ENCODE measurements around the gene ARRDC4. TPM values are rescaled to one million over a fixed set of nuclear protein-coding genes. Genes with fewer than 3 reads are reported as not detected.

Gene ARRDC4
- total RNA-seq, 1 experiment from 2014 or later: 3.2 TPM

DNA sequence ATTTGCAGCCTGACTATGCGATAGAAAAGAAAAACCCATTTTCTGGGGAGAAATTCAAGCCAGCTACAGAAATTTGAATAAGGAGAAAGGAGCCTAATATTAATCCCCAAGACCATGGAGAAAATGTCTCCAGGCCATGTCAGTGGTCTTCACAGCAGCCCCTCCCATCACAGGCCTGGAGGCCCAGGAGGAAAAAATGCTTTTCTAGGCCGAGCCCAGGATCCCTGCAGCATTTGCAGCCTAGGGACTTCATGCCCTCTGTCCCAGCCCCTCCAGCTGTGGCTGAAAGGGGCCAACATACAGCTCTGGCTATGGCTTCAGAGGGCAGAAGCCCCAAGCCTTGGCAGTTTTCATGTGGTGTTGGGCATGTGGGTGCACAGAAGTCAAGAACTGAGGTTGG lies 26.3 kb downstream of the ARRDC4 start:
- H3K36me3 ChIP-seq (ENCODE audit: control insufficient read depth, insufficient read depth, low read length): no peaks in the 10 kb centered on the region
- Mint-ChIP-seq H3K9me3 (ENCODE audit: unreplicated experiment) (peaks cover 30% of the 10 kb centered on the region), H3K4me3 (ENCODE audit: unreplicated experiment) (no peak overlapping the region), H3K4me1 (ENCODE audit: low read depth, unreplicated experiment) (no peaks in the 10 kb centered on the region), H3K36me3 (ENCODE audit: insufficient read depth, unreplicated experiment) (no peaks in the 10 kb centered on the region), H3K27ac (ENCODE audit: unreplicated experiment) (no peak overlapping the region), H3K27me3 (ENCODE audit: insufficient read depth, unreplicated experiment) (no peaks in the 10 kb centered on the region)
- H3K27me3 ChIP-seq (replicated peaks; ENCODE audit: control insufficient read depth, insufficient read depth, low read length): no peaks in the 10 kb centered on the region
- no TSS peak for BruUV-seq (replicated peaks)
- intact Hi-C loops (cut with micrococcal nuclease; ENCODE audit: unreplicated experiment): no loop called here
- TF ChIP-seq, protein P1, sequence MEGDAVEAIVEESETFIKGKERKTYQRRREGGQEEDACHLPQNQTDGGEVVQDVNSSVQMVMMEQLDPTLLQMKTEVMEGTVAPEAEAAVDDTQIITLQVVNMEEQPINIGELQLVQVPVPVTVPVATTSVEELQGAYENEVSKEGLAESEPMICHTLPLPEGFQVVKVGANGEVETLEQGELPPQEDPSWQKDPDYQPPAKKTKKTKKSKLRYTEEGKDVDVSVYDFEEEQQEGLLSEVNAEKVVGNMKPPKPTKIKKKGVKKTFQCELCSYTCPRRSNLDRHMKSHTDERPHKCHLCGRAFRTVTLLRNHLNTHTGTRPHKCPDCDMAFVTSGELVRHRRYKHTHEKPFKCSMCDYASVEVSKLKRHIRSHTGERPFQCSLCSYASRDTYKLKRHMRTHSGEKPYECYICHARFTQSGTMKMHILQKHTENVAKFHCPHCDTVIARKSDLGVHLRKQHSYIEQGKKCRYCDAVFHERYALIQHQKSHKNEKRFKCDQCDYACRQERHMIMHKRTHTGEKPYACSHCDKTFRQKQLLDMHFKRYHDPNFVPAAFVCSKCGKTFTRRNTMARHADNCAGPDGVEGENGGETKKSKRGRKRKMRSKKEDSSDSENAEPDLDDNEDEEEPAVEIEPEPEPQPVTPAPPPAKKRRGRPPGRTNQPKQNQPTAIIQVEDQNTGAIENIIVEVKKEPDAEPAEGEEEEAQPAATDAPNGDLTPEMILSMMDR (IDR thresholded peaks at IDR 0.05; ENCODE audit: insufficient read depth in 1 of 2, low read depth in 1 of 2, low read length in 1 of 2, severe bottlenecking in 1 of 2, unreplicated experiment in 1 of 2): no peak
- ChIA-PET POLR2A (no interaction called here), CTCF (no interaction called here)
- DNase-seq: no peak
- no peaks in the 10 kb centered on the region for H3K4me1 ChIP-seq
- peaks cover 4% of the 10 kb centered on the region; the same call in 1 of the 2 replicates for H3K9me3 ChIP-seq
- H3K4me3 ChIP-seq (ENCODE audit: low read depth, low read length): no peak overlapping the region

DNA sequence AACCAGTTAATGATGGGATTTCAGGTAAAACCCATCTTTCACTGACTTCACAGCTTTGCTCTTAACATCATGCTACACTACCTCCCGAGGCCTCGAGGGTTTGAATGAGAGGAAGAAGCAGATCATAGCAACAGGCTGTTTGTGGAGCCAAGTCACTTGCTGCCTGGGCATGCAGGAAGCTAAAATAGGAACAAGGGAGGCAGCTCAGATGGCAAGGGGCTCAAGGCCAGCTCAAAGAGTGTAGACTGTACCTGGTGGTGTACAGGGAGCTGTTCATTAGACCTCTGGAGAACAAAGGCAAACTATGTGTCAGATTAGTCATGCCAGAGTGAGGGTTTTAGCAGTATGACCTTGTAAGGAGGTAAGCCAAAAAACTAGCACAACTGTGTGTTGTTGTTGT lies 28.8 kb downstream of the ARRDC4 start:
- H3K36me3 ChIP-seq (ENCODE audit: control insufficient read depth, insufficient read depth, low read length): no peaks in the 10 kb centered on the region
- no peak for DNase-seq
- H3K27ac Mint-ChIP-seq (ENCODE audit: unreplicated experiment): no peak overlapping the region
- H3K4me3 Mint-ChIP-seq (ENCODE audit: unreplicated experiment): no peak overlapping the region
- no peaks in the 10 kb centered on the region for H3K4me1 Mint-ChIP-seq (ENCODE audit: low read depth, unreplicated experiment)
- no TSS peak for BruUV-seq (replicated peaks)
- no peak overlapping the region for H3K4me3 ChIP-seq (ENCODE audit: low read depth, low read length)
- H3K27me3 ChIP-seq (replicated peaks; ENCODE audit: control insufficient read depth, insufficient read depth, low read length): no peaks in the 10 kb centered on the region
- H3K9me3 ChIP-seq: peaks cover 4% of the 10 kb centered on the region; the same call in 1 of the 2 replicates
- H3K27me3 Mint-ChIP-seq (ENCODE audit: insufficient read depth, unreplicated experiment): no peaks in the 10 kb centered on the region
- intact Hi-C loops (cut with micrococcal nuclease; ENCODE audit: unreplicated experiment): no loop called here
- ChIA-PET POLR2A (no interaction called here), CTCF (no interaction called here)
- TF ChIP-seq, protein P1 (IDR thresholded peaks at IDR 0.05; ENCODE audit: insufficient read depth in 1 of 2, low read depth in 1 of 2, low read length in 1 of 2, severe bottlenecking in 1 of 2, unreplicated experiment in 1 of 2): no peak
- H3K9me3 Mint-ChIP-seq (ENCODE audit: unreplicated experiment): peaks cover 30% of the 10 kb centered on the region
- H3K36me3 Mint-ChIP-seq (ENCODE audit: insufficient read depth, unreplicated experiment): no peaks in the 10 kb centered on the region
- 0 out of 2 replicates have a peak, but pooled peaks cover 7% of the 10 kb centered on the region for H3K4me1 ChIP-seq

DNA sequence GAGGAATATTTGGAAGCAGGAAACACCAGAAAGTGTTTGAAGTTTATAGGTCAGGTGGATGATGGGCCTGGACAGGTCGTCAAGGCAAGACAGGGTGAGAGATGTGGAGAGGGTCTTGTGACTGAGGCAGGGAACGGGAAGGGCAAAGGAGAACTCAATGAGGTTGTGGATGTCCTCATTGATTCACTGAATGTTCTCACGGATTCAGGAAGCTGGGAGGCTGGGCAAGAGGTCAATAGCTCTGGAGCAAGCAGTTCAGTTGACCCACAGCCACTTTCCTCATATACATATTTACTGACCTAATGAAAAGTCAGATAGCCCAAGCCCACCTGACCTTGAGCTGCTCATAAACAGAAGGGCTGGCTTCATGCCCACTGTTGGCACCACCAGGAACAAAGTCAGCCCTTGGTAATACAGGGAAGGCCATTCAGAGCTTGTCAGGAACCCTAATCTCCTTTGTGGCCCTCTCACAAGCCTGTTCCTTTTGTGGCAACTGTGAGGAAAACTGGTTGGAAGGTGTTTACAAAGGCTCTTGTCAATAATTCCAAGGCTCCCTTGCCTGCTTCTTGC lies 31.6 kb downstream of the ARRDC4 start:
- POLR2A ChIA-PET: no interaction called here

More for the DNA sequence above, 31.6 kb downstream of the ARRDC4 start:
- intact Hi-C loops (cut with micrococcal nuclease; ENCODE audit: unreplicated experiment): no loop called here
- H3K9me3 Mint-ChIP-seq (ENCODE audit: unreplicated experiment): peaks cover 19% of the 10 kb centered on the region
- H3K4me3 ChIP-seq (ENCODE audit: low read depth, low read length): no peak overlapping the region
- H3K27me3 Mint-ChIP-seq (ENCODE audit: insufficient read depth, unreplicated experiment): no peaks in the 10 kb centered on the region
- no peaks in the 10 kb centered on the region for H3K36me3 ChIP-seq (ENCODE audit: control insufficient read depth, insufficient read depth, low read length)
- H3K36me3 Mint-ChIP-seq (ENCODE audit: insufficient read depth, unreplicated experiment): no peaks in the 10 kb centered on the region
- CTCF ChIA-PET: no interaction called here
- TF ChIP-seq, protein P1 (IDR thresholded peaks at IDR 0.05; ENCODE audit: insufficient read depth in 1 of 2, low read depth in 1 of 2, low read length in 1 of 2, severe bottlenecking in 1 of 2, unreplicated experiment in 1 of 2): no peak
- no peaks in the 10 kb centered on the region for H3K27me3 ChIP-seq (replicated peaks; ENCODE audit: control insufficient read depth, insufficient read depth, low read length)
- no TSS peak for BruUV-seq (replicated peaks)
- no peak for DNase-seq
- H3K4me1 ChIP-seq: 0 out of 2 replicates have a peak, but pooled peaks cover 7% of the 10 kb centered on the region
- no peaks in the 10 kb centered on the region; the same call in 1 of the 2 replicates for H3K9me3 ChIP-seq
- H3K27ac Mint-ChIP-seq (ENCODE audit: unreplicated experiment): no peak overlapping the region
- H3K4me3 Mint-ChIP-seq (ENCODE audit: unreplicated experiment): no peak overlapping the region
- H3K4me1 Mint-ChIP-seq (ENCODE audit: low read depth, unreplicated experiment): no peaks in the 10 kb centered on the region

Data from Caco-2 (cell line).